Sigmoid colon (tissue), 7 donors: ENCODE results near the gene PPP4C. TPM values are rescaled to one million over a fixed set of nuclear protein-coding genes. Genes with fewer than 3 reads are reported as not detected.

Source experiments
- DNase-seq: peaks from one replicate; pipeline ENCODE4 v3.0.0-alpha.2; 2019
- H3K27ac ChIP-seq, 4 donors: fragments of 200-600 bp; sonication (generic); one replicate each; pipeline ENCODE4 v1.5.1; 2016 to 2019; ENCODE audit warnings: mild to moderate bottlenecking in 1 of 4
- H3K27me3 ChIP-seq, 3 donors: fragments of 200-600 bp; sonication (generic); one replicate each; pipeline ENCODE4 v1.5.1; 2019; ENCODE audit warnings: mild to moderate bottlenecking in 1 of 3
- H3K36me3 ChIP-seq, 4 donors: fragments of 200-600 bp; sonication (generic); one replicate each; pipeline ENCODE4 v1.5.1; 2016 to 2019
- H3K4me1 ChIP-seq, 4 donors: fragments of 200-600 bp; sonication (generic); one replicate each; pipeline ENCODE4 v1.5.1; 2017 to 2019
- H3K4me3 ChIP-seq, 4 donors: fragments of 200-600 bp; sonication (generic); one replicate each; pipeline ENCODE4 v1.5.1; 2017 to 2019; ENCODE audit warnings: mild to moderate bottlenecking in 2 of 4, moderate library complexity in 1 of 4
- H3K9me3 ChIP-seq, 4 donors: fragments of 200-600 bp in 3 of 4; sonication (generic) in 3 of 4; one replicate each; pipeline versions ENCODE4 v1.5.1 to v1.6.1; 2013 to 2019
- EP300 ChIP-seq, 4 donors: sonication (generic); formaldehyde crosslinking; IDR thresholded peaks; one replicate each; pipeline ENCODE4 v1.6.1; 2017; ENCODE audit warnings: antibody characterized with exemption in 4 of 4
- POLR2A ChIP-seq, 2 donors: fragments of 450-650 bp; IDR thresholded peaks; one replicate each; pipeline ENCODE4 v1.6.1; 2016; ENCODE audit warnings: antibody characterized with exemption in 2 of 2, mild to moderate bottlenecking in 2 of 2, moderate library complexity in 2 of 2
- POLR2AphosphoS5 ChIP-seq, 4 donors: sonication (generic); formaldehyde crosslinking; IDR thresholded peaks; one replicate each; pipeline ENCODE4 v1.6.1; 2017; ENCODE audit warnings: antibody characterized with exemption in 4 of 4
- WGBS, 2 donors: extraction: QIAGEN DNeasy Blood & Tissue Kit; methylation state at CpG; one replicate each; pipeline ENCODE4 v1.1.7; 2013; 5-methylcytosine and 5-hydroxymethylcytosine counted together
- intact Hi-C: fragments of 100-400 bp; cut with DNase I; formaldehyde crosslinking; loops from one replicate; pipeline ENCODE4 v1.15.1; 2023
- polyA plus RNA-seq, 3 donors: library from polyadenylated mRNA; stranded (reverse); fragments of 200-250 nt; gene quantifications; one replicate each; pipeline ENCODE4 v1.2.3, GENCODE V29; 2013
- total RNA-seq, 4 donors: library from RNA; depleted of rRNA; stranded (reverse); fragments of >200 nt; gene quantifications; one replicate each; pipeline ENCODE4 v1.1.0, GENCODE V29; 2016
- TF ChIP-seq, protein P1 (sequence below), 4 experiments: fragments of 450-650 bp in 3 of 4; fragments of 200-600 bp in 1 of 4; IDR thresholded peaks; one replicate each; pipeline ENCODE4 v1.5.1; 2016 to 2019; ENCODE audit warnings: antibody characterized with exemption in 4 of 4, mild to moderate bottlenecking in 3 of 4, moderate library complexity in 2 of 4
- donor health status: healthy with polysubstance abuse.
- donor health status: Bipolar disorder and iron deficiency.
- donor health status: healthy.

PPP4C gene
- total and polyA plus RNA-seq, 7 donors: 39.2 to 155 (median 45.6) TPM

DNA sequence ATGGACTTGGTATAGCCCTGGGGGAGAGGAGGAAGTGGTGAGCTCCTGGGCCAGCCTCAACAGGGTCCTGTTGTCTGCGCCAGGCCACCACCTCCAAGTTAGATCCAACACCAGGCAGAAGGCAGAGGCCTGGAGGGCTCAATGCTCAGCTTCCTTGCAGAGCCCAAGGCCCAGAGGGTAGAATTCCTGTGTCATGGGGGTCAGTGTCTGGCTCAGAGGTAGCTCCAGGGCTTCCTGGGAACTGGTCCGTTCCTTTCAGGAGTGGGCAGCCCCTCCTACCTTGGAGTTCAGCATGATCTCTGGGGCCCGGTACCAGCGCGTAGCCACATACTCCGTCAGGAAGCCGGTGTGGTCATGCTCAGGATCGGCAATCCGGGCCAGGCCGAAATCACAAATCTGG lies 42.0 kb downstream of the PPP4C start:
- peaks cover 39 to 82% (median 44%) of the 10 kb centered on the region in 4 donors for H3K36me3 ChIP-seq
- H3K9me3 ChIP-seq: no peaks in the 10 kb centered on the region
- TF ChIP-seq EP300 (IDR thresholded peaks at IDR 0.05) (no peak), POLR2A (IDR thresholded peaks at IDR 0.05) (no peak), POLR2AphosphoS5 (IDR thresholded peaks at IDR 0.05) (no peak)
- TF ChIP-seq, protein P1, sequence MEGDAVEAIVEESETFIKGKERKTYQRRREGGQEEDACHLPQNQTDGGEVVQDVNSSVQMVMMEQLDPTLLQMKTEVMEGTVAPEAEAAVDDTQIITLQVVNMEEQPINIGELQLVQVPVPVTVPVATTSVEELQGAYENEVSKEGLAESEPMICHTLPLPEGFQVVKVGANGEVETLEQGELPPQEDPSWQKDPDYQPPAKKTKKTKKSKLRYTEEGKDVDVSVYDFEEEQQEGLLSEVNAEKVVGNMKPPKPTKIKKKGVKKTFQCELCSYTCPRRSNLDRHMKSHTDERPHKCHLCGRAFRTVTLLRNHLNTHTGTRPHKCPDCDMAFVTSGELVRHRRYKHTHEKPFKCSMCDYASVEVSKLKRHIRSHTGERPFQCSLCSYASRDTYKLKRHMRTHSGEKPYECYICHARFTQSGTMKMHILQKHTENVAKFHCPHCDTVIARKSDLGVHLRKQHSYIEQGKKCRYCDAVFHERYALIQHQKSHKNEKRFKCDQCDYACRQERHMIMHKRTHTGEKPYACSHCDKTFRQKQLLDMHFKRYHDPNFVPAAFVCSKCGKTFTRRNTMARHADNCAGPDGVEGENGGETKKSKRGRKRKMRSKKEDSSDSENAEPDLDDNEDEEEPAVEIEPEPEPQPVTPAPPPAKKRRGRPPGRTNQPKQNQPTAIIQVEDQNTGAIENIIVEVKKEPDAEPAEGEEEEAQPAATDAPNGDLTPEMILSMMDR (IDR thresholded peaks at IDR 0.05): no peak
- 95 to 96% methylated on average over 10 of the region's 10 CpGs for WGBS, 2 donors
- no peak overlapping the region for H3K27ac ChIP-seq
- peaks cover 0 to 21% (median 18%) of the 10 kb centered on the region in 4 donors for H3K4me1 ChIP-seq
- H3K27me3 ChIP-seq: no peaks in the 10 kb centered on the region
- no peak overlapping the region for H3K4me3 ChIP-seq
- intact Hi-C loops: no loop called here
- DNase-seq: no peak

DNA sequence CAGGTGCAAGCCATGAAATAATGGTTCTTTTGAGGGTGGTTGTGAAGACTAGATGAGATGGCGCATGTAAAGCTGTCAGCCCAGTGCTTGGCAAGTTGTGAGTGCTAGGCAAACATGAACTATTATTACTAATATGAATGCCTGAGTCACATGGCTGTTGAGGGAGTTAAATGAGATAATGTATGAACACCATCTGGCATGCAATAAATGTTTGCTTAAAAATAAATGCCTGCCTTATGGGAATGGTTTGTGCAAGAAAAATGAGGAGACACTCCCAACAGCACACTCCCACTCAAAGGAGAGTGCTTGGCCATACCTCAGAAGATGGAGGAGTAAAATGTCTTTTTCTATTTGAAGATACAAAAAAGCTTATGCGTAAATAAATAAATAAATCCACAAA lies 43.6 kb downstream of the PPP4C start:
- Histone ChIP-seq H3K4me3 (no peak overlapping the region), H3K36me3 (peaks cover 39 to 74% (median 40%) of the 10 kb centered on the region in 4 donors), H3K9me3 (no peaks in the 10 kb centered on the region), H3K27me3 (no peaks in the 10 kb centered on the region), H3K4me1 (peaks cover 0 to 32% (median 30%) of the 10 kb centered on the region in 4 donors), H3K27ac (no peak overlapping the region)
- WGBS, 2 donors: 86 to 93% methylated on average over 2 of the region's 2 CpGs
- TF ChIP-seq EP300 (IDR thresholded peaks at IDR 0.05) (no peak), POLR2AphosphoS5 (IDR thresholded peaks at IDR 0.05) (no peak), POLR2A (IDR thresholded peaks at IDR 0.05) (no peak)
- TF ChIP-seq, protein P1 (IDR thresholded peaks at IDR 0.05): no peak
- no peak for DNase-seq
- intact Hi-C loops: no loop called here

DNA sequence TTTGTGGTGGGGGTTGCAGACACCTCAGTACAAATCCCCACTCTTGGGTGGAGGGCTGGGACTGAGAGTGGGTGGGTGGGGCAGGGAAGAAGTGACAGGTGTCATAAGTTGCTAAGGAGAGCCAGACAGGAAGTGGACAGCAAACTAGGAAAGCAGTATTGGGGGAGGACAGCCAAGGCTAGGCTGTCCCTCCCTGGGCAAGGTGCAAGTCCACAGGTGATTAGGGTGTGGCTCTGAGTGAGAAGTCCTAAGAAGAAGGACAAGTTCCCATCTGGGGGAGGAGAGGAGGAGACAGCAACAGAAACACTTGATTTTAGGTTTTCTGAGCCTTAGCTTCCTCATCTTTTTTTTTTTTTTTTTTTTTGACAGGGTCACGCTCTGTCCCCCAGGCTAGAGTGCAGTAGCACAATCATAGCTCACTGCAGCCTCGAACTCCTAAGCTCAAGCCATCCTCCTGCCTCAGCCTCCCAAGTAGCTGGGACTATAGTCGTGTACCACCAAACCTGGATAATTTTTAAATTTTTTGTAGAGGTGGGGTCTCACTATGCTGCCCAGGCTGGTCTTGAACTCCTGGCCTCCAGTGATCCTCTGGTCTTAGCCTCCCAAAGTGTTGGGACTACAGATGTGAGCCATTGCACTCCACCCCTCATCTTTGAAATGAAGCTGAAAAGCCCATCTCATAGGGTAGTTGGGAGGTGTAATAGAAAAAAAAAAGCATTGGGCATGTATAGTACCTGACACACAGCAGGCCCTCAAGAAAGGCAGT lies 44.7 kb downstream of the PPP4C start:
- WGBS, 2 donors: 23 to 68% methylated on average over 3 of the region's 3 CpGs
- H3K27me3 ChIP-seq: no peaks in the 10 kb centered on the region
- H3K27ac ChIP-seq: peak overlapping the region; percentile 93 to 98 (median 96)
- H3K9me3 ChIP-seq: no peaks in the 10 kb centered on the region
- peaks cover 32 to 63% (median 37%) of the 10 kb centered on the region in 4 donors for H3K36me3 ChIP-seq
- H3K4me1 ChIP-seq: peaks cover 0 to 38% (median 34%) of the 10 kb centered on the region in 4 donors
- intact Hi-C loops: no loop called here
- no peak for TF ChIP-seq EP300 (IDR thresholded peaks at IDR 0.05)
- TF ChIP-seq, protein P1 (IDR thresholded peaks at IDR 0.05): no peak
- TF ChIP-seq POLR2A (IDR thresholded peaks at IDR 0.05): peak in 1 of 2 donors; percentile 15
- peak in 1 of 4 donors; percentile 11 for TF ChIP-seq POLR2AphosphoS5 (IDR thresholded peaks at IDR 0.05)
- DNase-seq: no peak
- no peak overlapping the region for H3K4me3 ChIP-seq

DNA sequence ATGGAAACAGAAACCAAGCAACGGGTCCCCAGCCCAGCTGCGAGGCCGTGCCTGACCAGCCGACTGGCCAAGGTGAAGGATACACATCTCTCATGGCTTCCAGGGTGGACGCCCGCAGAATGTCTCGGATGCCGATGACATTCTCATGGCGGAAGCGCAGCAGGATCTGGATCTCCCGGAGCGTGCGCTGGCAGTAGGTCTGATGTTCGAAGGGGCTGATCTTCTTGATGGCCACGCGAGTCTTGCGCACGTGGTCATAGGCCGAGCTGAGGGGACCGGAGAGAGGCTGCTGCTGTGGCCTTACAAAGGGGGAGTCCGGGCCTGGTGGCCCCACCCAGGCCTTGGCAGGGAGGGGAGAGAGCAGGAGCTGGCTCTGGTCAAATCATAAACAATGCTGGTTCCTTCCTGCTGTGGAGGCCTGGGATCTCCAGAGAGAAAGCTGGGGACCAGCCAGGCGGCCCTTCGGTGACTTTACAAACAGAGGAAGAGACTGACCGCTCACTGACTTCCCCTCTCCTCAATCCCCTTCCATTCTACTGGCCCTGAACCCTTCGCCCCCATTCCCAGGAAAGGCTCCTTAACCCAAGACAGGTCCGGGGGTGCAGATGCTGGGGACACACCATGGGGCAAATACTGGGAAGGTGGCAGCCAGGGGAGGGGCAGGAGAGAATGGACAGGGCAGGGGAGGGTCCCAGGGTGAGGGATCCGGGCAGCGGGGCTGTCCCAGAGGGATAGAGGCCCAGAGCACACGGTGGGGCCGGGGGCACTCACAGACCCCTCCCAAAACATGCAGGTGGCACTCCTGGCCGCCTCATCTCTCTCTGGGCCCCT lies 46.2 kb downstream of the PPP4C start:
- intact Hi-C loops: loop anchor here (2.0 kb wide), 1 partner anchor 25 kb away; the partner anchor contains the start of gene YPEL3
- peak; percentile 89 for DNase-seq
- no peak for TF ChIP-seq EP300 (IDR thresholded peaks at IDR 0.05)
- peak in 3 of 4 donors; percentile 40 to 45 (median 42) for TF ChIP-seq POLR2AphosphoS5 (IDR thresholded peaks at IDR 0.05)
- peak overlapping the region; percentile 97 to 99 (median 99) for H3K4me3 ChIP-seq
- peak overlapping the region; percentile 93 to 98 (median 96) for H3K27ac ChIP-seq
- peaks cover 0 to 38% (median 34%) of the 10 kb centered on the region in 4 donors for H3K4me1 ChIP-seq
- H3K27me3 ChIP-seq: no peaks in the 10 kb centered on the region
- WGBS, 2 donors: 53 to 55% methylated on average over 31 of the region's 31 CpGs
- H3K9me3 ChIP-seq: no peaks in the 10 kb centered on the region
- peaks cover 21 to 48% (median 27%) of the 10 kb centered on the region in 4 donors for H3K36me3 ChIP-seq
